GM19238 (cell line): ENCODE results near the gene DPEP1.
"Not testable (repeated sequence)": the region's sequence is repeated elsewhere in the genome, so short reads cannot be mapped to it uniquely, and the experiment has no call there.

Source experiments
- DNase-seq: peaks from one replicate; pipeline ENCODE4 v3.0.0; 2011; ENCODE audit warnings: low spot score; ENCODE audit not compliant: insufficient read length

Gene DPEP1

GRCh38 chr16:89618109-89618998 lies 4.9 kb downstream of the DPEP1 start:
- DNase-seq = no peak

- no peak for DNase-seq
Measured at GRCh38 chr16:89619840-89620239, 6.4 kb downstream of the DPEP1 start.

- no peak for DNase-seq
Measured at GRCh38 chr16:89620406-89620841, 7.0 kb downstream of the DPEP1 start.

- DNase-seq = no peak
Measured at GRCh38 chr16:89621136-89621697, 7.8 kb downstream of the DPEP1 start.

- no peak for DNase-seq
Measured at GRCh38 chr16:89621698-89622409, 8.4 kb downstream of the DPEP1 start.

- DNase-seq = no peak
Measured at GRCh38 chr16:89623511-89624261, 10.2 kb downstream of the DPEP1 start.

- no peak for DNase-seq
Measured at GRCh38 chr16:89624777-89625761, 11.6 kb downstream of the DPEP1 start.

GRCh38 chr16:89629827-89630610 lies 16.6 kb downstream of the DPEP1 start:
- DNase-seq = no peak

GRCh38 chr16:89633064-89633631 lies 19.7 kb downstream of the DPEP1 start:
- DNase-seq = no peak

- DNase-seq = not testable (repeated sequence)
Measured at GRCh38 chr16:89634463-89635385, 21.3 kb downstream of the DPEP1 start.

GRCh38 chr16:89636663-89637062 lies 23.2 kb downstream of the DPEP1 start:
- no peak for DNase-seq

- no peak for DNase-seq
Measured at GRCh38 chr16:89637379-89637778, 23.9 kb downstream of the DPEP1 start.

- DNase-seq = no peak
Measured at GRCh38 chr16:89638455-89638854, 25.0 kb downstream of the DPEP1 start.

- DNase-seq = no peak
Measured at GRCh38 chr16:89639385-89639784, 25.9 kb downstream of the DPEP1 start.

GRCh38 chr16:89641458-89642119 lies 28.1 kb downstream of the DPEP1 start:
- DNase-seq = no peak

- no peak for DNase-seq
Measured at GRCh38 chr16:89642574-89642973, 29.1 kb downstream of the DPEP1 start.

- DNase-seq = no peak
Measured at GRCh38 chr16:89643769-89644300, 30.4 kb downstream of the DPEP1 start.
